ENCODE data around the gene CCNA1. TPM values are rescaled to one million over a fixed set of nuclear protein-coding genes. Genes with fewer than 3 reads are reported as not detected.
A peak's percentile ranks its signal among the peaks of the same experiment; 100 is the strongest.

The CCNA1 gene
- total RNA-seq (2022) (36.5 and 45.0 TPM in 2 replicates), Bru-seq, nascent RNA (percentile 80 among the genes with signal in this experiment), BruChase-seq, experiment 1, labeled RNA remaining after a 6-hour chase (percentile 82 among the genes with signal in this experiment), BruChase-seq, experiment 2, labeled RNA remaining after a 2-hour chase (percentile 74 among the genes with signal in this experiment)
- long read RNA-seq, transcript CCNA1-203 (9 exons, 1,699 nt), result minor isoform, 51 of 143 reads
- long read RNA-seq, transcript CCNA1-201 (9 exons, 1,879 nt), result major isoform, 61 of 143 reads
- long read RNA-seq, transcript CCNA1-202 (9 exons, 1,758 nt), result minor isoform, 10 of 143 reads
- long read RNA-seq, partial matches to known transcripts, result 1 of 143 reads
- long read RNA-seq, other reads (novel, unspliced or antisense), result 20 of 143 reads

DNA sequence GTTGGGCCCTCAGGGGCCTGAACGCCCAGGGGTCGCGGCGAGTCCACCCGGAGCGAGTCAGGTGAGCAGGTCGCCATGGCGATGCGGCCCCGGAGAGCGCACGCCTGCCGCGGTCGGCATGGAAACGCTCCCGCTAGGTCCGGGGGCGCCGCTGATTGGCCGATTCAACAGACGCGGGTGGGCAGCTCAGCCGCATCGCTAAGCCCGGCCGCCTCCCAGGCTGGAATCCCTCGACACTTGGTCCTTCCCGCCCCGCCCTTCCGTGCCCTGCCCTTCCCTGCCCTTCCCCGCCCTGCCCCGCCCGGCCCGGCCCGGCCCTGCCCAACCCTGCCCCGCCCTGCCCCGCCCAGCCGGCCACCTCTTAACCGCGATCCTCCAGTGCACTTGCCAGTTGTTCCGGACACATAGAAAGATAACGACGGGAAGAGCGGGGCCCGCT is at the start of gene CCNA1:
Gene CCNA1, plus strand, starts transcription at position 390 of the 439 bp plus-strand sequence. CDS start 562 bp downstream, outside the sequence.
- DNase-seq (ENCODE audit: unreplicated experiment), result peak; percentile 80
- H3K27ac Mint-ChIP-seq (ENCODE audit: low read depth, unreplicated experiment), result no peak within 1 kb of the TSS
- H3K4me1 Mint-ChIP-seq (ENCODE audit: insufficient read depth, unreplicated experiment), result peaks cover 18% of the 10 kb centered on the region
- H3K4me3 Mint-ChIP-seq (ENCODE audit: unreplicated experiment), result peak within 1 kb of the TSS; percentile 65
- H3K27me3 Mint-ChIP-seq (ENCODE audit: insufficient read depth, unreplicated experiment), result no peaks in the 10 kb centered on the region
- CTCF ChIA-PET, result no interaction called here
- POLR2A ChIA-PET, result no interaction called here
- H3K36me3 Mint-ChIP-seq (ENCODE audit: insufficient read depth, unreplicated experiment), result no peaks in the 10 kb centered on the region
- no TSS peak for BruUV-seq (replicated peaks)
- TF ChIP-seq, protein P1, sequence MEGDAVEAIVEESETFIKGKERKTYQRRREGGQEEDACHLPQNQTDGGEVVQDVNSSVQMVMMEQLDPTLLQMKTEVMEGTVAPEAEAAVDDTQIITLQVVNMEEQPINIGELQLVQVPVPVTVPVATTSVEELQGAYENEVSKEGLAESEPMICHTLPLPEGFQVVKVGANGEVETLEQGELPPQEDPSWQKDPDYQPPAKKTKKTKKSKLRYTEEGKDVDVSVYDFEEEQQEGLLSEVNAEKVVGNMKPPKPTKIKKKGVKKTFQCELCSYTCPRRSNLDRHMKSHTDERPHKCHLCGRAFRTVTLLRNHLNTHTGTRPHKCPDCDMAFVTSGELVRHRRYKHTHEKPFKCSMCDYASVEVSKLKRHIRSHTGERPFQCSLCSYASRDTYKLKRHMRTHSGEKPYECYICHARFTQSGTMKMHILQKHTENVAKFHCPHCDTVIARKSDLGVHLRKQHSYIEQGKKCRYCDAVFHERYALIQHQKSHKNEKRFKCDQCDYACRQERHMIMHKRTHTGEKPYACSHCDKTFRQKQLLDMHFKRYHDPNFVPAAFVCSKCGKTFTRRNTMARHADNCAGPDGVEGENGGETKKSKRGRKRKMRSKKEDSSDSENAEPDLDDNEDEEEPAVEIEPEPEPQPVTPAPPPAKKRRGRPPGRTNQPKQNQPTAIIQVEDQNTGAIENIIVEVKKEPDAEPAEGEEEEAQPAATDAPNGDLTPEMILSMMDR (IDR thresholded peaks at IDR 0.05; ENCODE audit: unreplicated experiment), result no peak
- H3K9me3 Mint-ChIP-seq (ENCODE audit: unreplicated experiment), result no peaks in the 10 kb centered on the region
- intact Hi-C loops (cut with micrococcal nuclease), result no loop called here

DNA sequence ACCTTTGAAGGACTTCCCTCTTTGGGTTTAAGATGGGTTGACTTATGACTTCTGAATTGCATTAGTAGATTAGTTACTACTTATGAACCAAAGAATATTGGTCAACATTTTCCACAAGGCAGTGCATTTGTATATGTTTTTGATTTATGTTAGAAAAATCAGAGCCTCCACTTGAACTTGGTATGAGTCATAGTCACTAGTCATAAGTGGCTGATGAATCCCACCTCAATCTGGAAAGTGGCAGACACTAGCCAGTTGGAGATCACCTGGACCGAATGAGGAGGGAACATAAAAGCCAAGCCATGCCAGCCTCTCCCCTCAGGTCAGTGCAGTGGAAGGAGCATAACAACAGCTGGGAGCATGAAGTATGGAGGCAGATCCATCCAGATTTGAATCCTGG is 46.8 kb upstream of the CCNA1 start:
- Mint-ChIP-seq H3K9me3 (ENCODE audit: unreplicated experiment) (no peaks in the 10 kb centered on the region), H3K4me3 (ENCODE audit: unreplicated experiment) (no peak overlapping the region), H3K27me3 (ENCODE audit: insufficient read depth, unreplicated experiment) (peaks cover 11% of the 10 kb centered on the region), H3K36me3 (ENCODE audit: insufficient read depth, unreplicated experiment) (no peaks in the 10 kb centered on the region), H3K27ac (ENCODE audit: low read depth, unreplicated experiment) (no peak overlapping the region), H3K4me1 (ENCODE audit: insufficient read depth, unreplicated experiment) (no peaks in the 10 kb centered on the region)
- no TSS peak for BruUV-seq (replicated peaks)
- ChIA-PET POLR2A (no interaction called here), CTCF (no interaction called here)
- TF ChIP-seq, protein P1 (IDR thresholded peaks at IDR 0.05; ENCODE audit: unreplicated experiment), result no peak
- intact Hi-C loops (cut with micrococcal nuclease), result no loop called here
- peak; percentile 4 for DNase-seq (ENCODE audit: unreplicated experiment)

DNA sequence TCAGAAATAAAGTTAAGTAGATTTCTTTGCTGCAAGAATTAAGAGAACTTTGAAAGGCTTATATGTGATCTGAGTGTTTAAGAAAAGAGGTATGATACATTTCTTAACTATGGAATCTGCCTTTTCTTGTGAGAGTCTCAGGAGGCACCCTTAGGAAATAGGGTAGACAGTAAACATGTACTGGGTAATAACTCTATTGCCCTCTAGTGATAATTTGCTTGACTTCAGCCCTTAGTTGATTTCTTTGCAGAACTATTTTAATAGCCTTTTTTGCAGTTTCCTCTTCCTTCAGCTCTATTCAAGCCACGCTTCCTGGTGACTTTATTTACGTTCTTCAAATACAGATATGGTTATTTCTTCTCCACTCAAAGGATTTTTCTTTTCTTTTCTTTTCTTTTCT is 37.0 kb upstream of the CCNA1 start:
- DNase-seq (ENCODE audit: unreplicated experiment), result peak; percentile 35
- ChIA-PET POLR2A (interaction anchor here (1.1 kb wide), 1 partner anchor 50 kb away, joined by 5 read pairs; no protein-coding TSS in a partner anchor), CTCF (interaction anchor here (0.6 to 4.9 kb wide), 18 partner anchors 13 to 435 kb away, joined by 3 to 50 read pairs (median 4); partner anchors contain the start of gene SPART)
- no peaks in the 10 kb centered on the region for H3K9me3 Mint-ChIP-seq (ENCODE audit: unreplicated experiment)
- H3K36me3 Mint-ChIP-seq (ENCODE audit: insufficient read depth, unreplicated experiment), result no peaks in the 10 kb centered on the region
- TF ChIP-seq, protein P1 (IDR thresholded peaks at IDR 0.05; ENCODE audit: unreplicated experiment), result peak; percentile 39
- no peak overlapping the region for H3K27ac Mint-ChIP-seq (ENCODE audit: low read depth, unreplicated experiment)
- intact Hi-C loops (cut with micrococcal nuclease), result loop anchor here (1.0 kb wide), 2 partner anchors 49 to 112 kb away; partner anchors contain the start of gene SPART
- no peaks in the 10 kb centered on the region for H3K4me1 Mint-ChIP-seq (ENCODE audit: insufficient read depth, unreplicated experiment)
- no peaks in the 10 kb centered on the region for H3K27me3 Mint-ChIP-seq (ENCODE audit: insufficient read depth, unreplicated experiment)
- BruUV-seq (replicated peaks), result no TSS peak
- no peak overlapping the region for H3K4me3 Mint-ChIP-seq (ENCODE audit: unreplicated experiment)

DNA sequence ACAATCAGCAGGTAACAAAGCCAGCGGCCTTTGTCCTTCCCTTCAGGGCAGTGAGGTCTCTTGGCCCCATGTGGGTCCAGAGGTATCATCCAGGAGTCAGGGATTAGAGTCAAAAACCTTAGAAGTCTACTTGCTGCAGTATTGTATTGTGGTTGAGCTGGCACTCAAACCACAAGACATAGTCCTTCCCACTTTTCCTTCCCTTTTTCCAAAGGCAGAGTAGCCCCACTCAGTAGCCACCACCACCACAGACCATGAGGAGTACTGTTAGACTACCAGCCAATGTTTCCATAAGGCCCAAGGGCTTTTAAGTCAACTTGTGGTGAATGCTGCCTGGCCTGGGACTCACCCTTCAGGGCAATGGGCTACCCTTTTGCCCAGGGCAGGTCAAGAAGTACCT is 27.1 kb upstream of the CCNA1 start:
- intact Hi-C loops (cut with micrococcal nuclease), result no loop called here
- ChIA-PET CTCF (interaction anchor here (0.7 kb wide), 1 partner anchor 50 kb away, joined by 3 read pairs; no protein-coding TSS in a partner anchor), POLR2A (no interaction called here)
- Mint-ChIP-seq H3K4me1 (ENCODE audit: insufficient read depth, unreplicated experiment) (no peaks in the 10 kb centered on the region), H3K36me3 (ENCODE audit: insufficient read depth, unreplicated experiment) (no peaks in the 10 kb centered on the region), H3K27me3 (ENCODE audit: insufficient read depth, unreplicated experiment) (no peaks in the 10 kb centered on the region), H3K27ac (ENCODE audit: low read depth, unreplicated experiment) (no peak overlapping the region), H3K9me3 (ENCODE audit: unreplicated experiment) (peaks cover 7% of the 10 kb centered on the region), H3K4me3 (ENCODE audit: unreplicated experiment) (no peak overlapping the region)
- no peak for DNase-seq (ENCODE audit: unreplicated experiment)
- BruUV-seq (replicated peaks), result no TSS peak
- TF ChIP-seq, protein P1 (IDR thresholded peaks at IDR 0.05; ENCODE audit: unreplicated experiment), result no peak
